Stimulated activated CD8-positive, alpha-beta memory T cell treated with anti-CD3 and anti-CD28 coated beads, Interleukin-4, amount 100 ng/mL, for 1 hour (primary cell): ENCODE data around the gene DUSP1.
A peak's percentile ranks its signal among the peaks of the same experiment; 100 is the strongest.
"Not testable (repeated sequence)": the region's sequence is repeated elsewhere in the genome, so short reads cannot be mapped to it uniquely, and the experiment has no call there.

Experiments
- DNase-seq, 2 donors: peaks; one replicate each; pipeline ENCODE4 v3.0.0-alpha.2; 2020; ENCODE audit warnings: low read depth in 2 of 2, low spot score in 1 of 2

The DUSP1 gene

GRCh38 chr5:172770675-172771438, at the start of gene DUSP1:
Gene DUSP1 (minus strand): TSS chr5:172771195. CDS start chr5:172770952, 243 bp downstream.
- DNase-seq: peak; percentile 97 to 98

- no peak for DNase-seq
Measured at GRCh38 chr5:172820046-172820767, 49.2 kb upstream of the DUSP1 start.

- no peak for DNase-seq
Measured at GRCh38 chr5:172819569-172819968, 48.6 kb upstream of the DUSP1 start.

GRCh38 chr5:172818081-172818480, 47.1 kb upstream of the DUSP1 start:
- DNase-seq: no peak

- DNase-seq: no peak
Measured at GRCh38 chr5:172817664-172818063, 46.7 kb upstream of the DUSP1 start.

- no peak for DNase-seq
Measured at GRCh38 chr5:172816925-172817562, 46.0 kb upstream of the DUSP1 start.

- DNase-seq: no peak
Measured at GRCh38 chr5:172815631-172816030, 44.6 kb upstream of the DUSP1 start.

- not testable (repeated sequence) for DNase-seq
Measured at GRCh38 chr5:172810996-172811395, 40.0 kb upstream of the DUSP1 start.

GRCh38 chr5:172809774-172810173, 38.8 kb upstream of the DUSP1 start:
- DNase-seq: no peak

- no peak for DNase-seq
Measured at GRCh38 chr5:172807766-172808311, 36.8 kb upstream of the DUSP1 start.

GRCh38 chr5:172806897-172807672, 36.1 kb upstream of the DUSP1 start:
- DNase-seq: peak; percentile 57 to 69

GRCh38 chr5:172805736-172806255, 34.8 kb upstream of the DUSP1 start:
- DNase-seq: no peak

GRCh38 chr5:172805018-172805683, 34.2 kb upstream of the DUSP1 start:
- DNase-seq: no peak

- DNase-seq: no peak
Measured at GRCh38 chr5:172802567-172803176, 31.7 kb upstream of the DUSP1 start.

GRCh38 chr5:172802112-172802511, 31.1 kb upstream of the DUSP1 start:
- no peak for DNase-seq

- DNase-seq: no peak
Measured at GRCh38 chr5:172801179-172801671, 30.2 kb upstream of the DUSP1 start.

GRCh38 chr5:172800088-172800551, 29.1 kb upstream of the DUSP1 start:
- no peak for DNase-seq

- DNase-seq: no peak
Measured at GRCh38 chr5:172799416-172799815, 28.4 kb upstream of the DUSP1 start.

GRCh38 chr5:172798422-172799215, 27.6 kb upstream of the DUSP1 start:
- no peak for DNase-seq
